GM18505 (cell line): ENCODE data around the gene HIVEP3.

Source experiments
- ATAC-seq: cut with Tn5 transposase; IDR thresholded peaks from one replicate; pipeline ENCODE4 v1.9.1; 2021; ENCODE audit not compliant: unreplicated experiment
- POLR2A ChIP-seq: IDR thresholded peaks from 4 replicates; pipeline ENCODE4 v1.6.1; 2011; ENCODE audit warnings: borderline replicate concordance; ENCODE audit not compliant: insufficient read depth, insufficient read length; ENCODE audit errors: extremely low read depth

HIVEP3 gene

DNA sequence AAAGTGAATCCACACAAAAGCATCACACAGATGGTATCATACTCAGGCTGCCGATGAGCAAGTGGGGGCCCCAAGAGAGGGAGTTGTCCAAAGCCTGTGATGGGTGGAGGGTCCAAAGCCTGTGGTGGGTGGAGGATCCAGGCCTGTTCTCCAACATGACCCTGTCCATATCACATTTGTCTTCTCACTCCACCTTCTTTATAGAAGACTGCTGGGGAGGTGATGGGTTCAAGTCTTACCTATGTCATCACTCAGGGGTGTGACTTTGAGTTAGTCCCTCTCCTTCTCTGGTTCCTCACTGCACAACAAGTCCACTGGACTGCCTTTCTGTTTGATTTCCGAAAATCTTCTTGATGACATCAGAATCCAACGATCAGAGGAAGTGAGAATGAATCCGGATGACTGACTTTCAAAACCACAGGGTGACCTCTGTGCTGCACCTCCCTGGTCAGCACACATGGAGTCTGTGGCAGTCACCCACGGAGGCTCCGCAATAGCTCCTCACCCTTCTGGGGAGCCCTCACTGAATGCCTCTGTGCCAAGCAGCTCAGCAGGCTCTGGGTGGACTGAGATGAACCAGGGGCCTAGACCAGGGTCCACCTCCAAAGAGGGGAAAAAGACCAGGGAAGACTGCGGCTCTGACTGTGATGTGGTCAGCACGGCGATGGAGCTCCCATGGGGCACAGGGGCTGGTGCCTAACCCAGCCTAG lies 166.8 kb downstream of the HIVEP3 start:
- peak; percentile 45 for ATAC-seq
- TF ChIP-seq POLR2A, result no peak

DNA sequence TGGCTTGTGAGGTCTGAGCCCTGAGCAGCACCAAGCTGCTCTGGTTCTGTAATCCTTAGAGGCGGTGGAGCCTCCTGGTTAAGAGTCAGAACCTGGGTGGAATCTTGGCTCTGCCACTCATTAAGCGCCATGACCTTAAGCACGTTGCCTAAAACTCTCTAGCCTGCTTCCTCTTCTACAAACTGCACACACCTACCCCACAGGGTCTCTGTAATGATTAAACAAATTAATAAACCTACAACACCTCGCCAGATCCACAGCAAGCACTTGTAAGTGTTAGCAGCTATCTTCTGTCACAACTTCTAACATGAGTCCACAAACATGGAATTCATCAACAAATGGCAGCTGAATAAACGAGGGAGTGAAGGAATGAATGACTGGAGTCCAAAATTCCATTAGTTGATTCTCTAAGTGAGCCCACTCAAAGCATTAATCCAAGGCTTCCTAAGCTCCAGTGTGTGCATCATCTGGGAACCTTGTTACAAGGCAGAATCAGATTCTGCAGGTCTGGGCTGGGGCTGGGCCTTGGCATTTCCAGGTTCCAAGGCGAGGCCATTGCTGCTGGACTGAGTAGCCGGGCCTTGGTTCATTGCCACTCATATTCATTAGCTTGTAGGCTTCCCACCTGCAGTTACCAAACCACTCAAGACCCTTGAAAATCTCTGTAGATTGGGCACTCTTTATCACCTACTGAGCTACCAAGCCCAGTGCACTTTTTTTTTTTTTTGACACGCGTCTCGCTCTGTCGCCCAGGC lies 168.6 kb downstream of the HIVEP3 start:
- TF ChIP-seq POLR2A, result no peak
- ATAC-seq, result no peak

DNA sequence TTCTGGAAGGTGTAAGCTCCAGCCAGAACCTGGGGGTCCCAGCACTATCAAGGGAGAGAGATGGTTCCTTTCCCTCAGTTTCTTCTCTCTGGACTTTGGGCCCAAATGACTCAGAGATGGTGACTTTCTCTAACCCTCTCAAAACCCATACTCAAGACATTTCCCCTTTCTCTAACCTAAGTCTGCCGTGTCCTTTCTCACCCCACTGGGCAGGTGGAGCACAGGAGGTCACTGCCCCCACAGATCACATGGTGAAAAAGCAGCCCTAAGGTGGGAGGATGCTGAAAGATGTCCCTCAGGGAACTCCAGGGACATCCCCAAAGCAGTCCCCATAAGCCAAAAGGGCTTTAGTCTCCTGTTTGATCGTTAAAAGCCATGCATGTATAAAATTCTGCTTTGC lies 173.7 kb downstream of the HIVEP3 start:
- ATAC-seq, result no peak
- no peak for TF ChIP-seq POLR2A

DNA sequence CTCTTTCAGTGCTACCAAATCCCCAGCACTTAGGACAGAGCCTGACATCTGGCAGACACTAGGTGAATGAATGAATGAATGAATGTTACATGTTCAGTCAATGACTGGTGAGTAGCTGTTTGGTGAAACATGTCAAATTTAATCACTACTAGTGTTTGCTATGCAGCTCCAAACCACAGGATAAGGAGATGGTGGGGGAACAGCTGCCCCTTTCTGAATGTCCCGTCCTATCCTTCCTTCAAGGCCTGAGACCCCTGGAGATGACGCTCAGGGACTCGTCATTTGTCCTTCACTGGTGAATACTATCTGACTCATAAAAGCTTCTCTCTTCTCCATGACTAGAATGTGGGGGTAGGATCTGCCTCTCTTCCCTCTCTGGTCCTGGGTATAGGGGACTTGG lies 175.4 kb downstream of the HIVEP3 start:
- TF ChIP-seq POLR2A, result no peak

DNA sequence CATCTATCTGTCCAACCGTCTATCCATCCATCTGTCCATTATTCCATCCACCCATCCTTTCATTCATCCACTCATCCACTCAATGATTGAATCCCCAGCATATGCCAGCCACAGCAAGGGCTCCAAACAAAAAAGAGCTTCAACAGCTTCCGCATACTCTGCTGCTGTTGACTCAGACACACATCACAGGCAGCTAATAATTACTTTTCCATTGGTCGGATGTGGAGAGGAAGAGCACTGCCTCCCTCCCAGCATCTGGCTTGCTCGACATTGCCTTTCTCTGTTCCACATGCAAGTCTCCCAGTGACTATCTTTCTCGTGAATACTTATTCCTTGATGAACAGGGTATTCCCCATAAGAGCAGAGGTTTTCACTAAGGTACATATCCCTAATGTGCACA lies 176.5 kb downstream of the HIVEP3 start:
- no peak for TF ChIP-seq POLR2A
- no peak for ATAC-seq

More for the DNA sequence above, 175.4 kb downstream of the HIVEP3 start:
- no peak for ATAC-seq

DNA sequence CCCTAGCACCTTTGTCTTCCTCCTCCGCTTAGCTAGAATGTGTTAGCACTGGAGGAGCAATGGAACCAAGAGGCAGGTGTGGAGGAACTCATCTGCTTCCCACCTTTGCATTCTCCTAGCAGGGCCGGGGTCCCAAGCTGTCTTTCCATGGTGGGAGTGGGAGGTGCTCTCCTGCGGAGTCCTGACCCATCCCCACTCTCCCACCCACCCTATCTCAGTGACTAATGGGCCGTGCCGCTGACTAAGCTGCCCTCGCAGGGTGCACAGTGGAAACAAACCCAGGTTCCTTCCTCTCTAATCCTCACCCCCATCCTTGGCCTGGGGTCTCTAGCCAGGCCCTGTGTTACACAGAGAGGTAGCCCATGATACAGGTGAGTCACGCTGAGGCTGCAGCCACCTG lies 177.5 kb downstream of the HIVEP3 start:
- no peak for ATAC-seq
- TF ChIP-seq POLR2A, result no peak

DNA sequence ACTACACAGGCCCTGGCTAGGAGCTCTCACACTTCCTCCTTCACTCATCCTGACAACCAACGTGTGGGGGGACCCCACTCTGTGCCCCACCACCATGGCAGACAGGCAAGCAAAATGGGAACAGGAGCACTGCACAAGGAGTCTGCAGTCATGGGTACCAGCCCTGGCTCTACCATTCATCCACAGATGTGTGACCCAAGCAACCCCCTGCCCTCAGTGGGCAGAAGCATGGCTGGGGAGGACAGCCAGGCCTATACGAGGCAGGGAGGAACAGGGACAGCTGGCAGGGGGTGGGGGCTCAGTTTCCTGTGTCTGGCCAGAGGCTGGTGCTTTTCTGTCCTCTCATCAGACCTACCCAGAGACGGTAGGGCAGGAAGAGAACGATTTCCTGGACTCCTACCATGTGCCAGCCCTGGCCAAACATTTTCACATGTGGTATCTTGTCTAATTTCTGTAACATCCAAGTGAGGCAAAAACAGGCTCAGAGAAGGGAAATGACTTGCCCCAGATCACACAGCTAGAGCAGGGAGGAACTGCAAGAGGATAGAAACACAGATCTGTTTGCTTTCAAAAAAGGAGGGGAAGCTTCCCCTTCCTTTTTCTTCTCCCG lies 178.0 kb downstream of the HIVEP3 start:
- no peak for TF ChIP-seq POLR2A
- ATAC-seq, result no peak

DNA sequence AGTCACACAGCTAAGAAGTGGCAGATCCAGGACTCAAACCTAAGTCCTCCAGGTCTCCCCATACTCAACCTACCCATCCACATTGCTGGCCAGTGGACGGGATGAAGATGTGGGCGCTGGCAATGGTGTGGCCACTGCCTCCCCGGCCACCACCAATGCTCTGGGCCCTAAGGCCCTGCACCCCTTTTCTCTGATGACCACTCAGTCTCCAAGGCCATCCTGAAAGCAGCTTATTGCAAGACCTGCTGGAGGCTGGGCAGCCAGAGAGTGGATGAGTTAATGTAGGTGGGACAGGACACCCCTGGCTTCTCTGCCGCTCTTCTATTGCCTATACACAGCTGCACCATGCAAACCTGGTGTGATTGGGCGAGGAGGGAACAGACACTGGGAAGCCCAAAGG lies 178.7 kb downstream of the HIVEP3 start:
- no peak for ATAC-seq
- no peak for TF ChIP-seq POLR2A

DNA sequence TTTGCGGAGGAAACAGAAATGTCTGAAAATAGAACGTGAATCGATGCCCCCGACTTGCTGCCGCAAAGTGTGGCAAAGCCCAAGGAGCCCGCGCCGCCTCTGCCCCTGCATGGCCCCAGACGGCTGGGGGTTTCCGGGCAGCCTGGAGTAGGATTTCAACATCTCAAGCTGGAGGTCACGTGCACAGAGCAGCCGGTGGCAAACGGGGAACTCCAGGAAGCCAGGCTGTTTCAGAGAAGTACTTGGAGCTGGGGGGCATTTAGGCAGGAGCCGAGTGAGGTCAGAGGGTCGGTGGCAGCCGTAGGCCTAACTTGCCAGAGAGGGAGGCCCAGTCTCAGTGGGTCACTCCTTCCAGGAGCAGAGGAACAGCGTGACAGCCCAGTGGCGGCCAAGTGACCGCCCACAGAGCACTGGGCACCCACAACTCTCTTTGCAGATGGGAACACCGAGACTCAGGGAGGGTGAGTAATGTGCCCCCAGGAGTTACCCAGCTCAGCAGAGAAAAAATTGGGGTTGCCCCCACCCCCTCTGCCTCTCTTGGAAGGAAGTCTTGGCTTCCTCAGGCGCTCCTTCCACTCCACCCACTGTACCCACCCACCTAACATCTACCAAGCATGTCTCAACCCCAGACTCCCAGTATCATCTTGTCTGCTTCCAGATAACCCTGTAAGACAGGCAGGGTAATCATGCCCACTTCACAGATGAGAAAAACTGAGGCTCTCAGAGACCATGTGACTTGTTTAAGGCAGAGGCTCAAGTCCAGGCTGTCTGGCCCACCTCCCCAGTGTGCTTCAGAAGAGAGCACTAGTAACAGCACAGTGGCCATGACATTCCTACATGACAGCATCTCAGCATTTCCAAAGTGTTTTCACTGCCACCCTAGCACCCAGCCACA lies 179.4 kb downstream of the HIVEP3 start:
- peak; percentile 47 for ATAC-seq

DNA sequence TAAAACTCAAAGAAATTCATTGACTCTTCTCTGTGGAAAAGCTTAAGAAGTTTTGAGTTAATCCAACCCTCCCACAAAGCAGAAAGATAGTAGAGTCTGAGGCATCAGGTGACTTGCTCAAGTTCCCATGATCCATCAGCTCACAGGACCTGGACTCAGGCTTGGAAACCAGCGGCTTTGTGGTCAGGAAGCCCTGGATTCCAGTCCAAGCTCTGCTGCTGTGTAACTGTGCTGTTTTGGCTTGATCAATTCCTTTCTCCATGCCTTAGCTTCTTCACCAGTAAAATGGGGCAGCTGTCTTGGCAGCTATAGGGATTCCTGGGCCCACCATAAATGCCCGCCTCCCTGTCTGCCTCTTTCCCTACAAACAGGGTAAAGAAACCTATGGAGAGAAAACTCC lies 180.2 kb downstream of the HIVEP3 start:
- no peak for TF ChIP-seq POLR2A
- no peak for ATAC-seq

More for the DNA sequence above, 179.4 kb downstream of the HIVEP3 start:
- TF ChIP-seq POLR2A, result peak; percentile 49

DNA sequence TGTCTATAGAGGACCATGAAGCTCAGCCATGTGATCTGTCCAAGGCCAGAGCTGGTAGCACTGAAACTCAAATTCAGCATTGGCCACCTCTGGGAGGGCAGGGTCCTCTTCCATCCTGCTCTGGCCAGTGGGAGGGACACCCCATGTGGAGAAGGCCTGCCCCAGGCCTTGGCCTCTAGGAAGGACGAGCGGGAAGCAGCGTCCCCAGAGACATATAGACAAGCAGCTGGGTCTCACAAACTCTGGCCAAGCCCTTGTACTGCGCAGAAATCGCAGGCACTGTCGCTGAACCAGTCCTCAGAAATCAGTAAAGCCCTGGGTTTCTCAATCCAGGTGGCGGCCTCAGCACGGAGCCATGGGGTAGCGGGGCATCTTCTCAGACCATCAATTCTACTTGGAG lies 180.7 kb downstream of the HIVEP3 start:
- no peak for ATAC-seq
- TF ChIP-seq POLR2A, result no peak

DNA sequence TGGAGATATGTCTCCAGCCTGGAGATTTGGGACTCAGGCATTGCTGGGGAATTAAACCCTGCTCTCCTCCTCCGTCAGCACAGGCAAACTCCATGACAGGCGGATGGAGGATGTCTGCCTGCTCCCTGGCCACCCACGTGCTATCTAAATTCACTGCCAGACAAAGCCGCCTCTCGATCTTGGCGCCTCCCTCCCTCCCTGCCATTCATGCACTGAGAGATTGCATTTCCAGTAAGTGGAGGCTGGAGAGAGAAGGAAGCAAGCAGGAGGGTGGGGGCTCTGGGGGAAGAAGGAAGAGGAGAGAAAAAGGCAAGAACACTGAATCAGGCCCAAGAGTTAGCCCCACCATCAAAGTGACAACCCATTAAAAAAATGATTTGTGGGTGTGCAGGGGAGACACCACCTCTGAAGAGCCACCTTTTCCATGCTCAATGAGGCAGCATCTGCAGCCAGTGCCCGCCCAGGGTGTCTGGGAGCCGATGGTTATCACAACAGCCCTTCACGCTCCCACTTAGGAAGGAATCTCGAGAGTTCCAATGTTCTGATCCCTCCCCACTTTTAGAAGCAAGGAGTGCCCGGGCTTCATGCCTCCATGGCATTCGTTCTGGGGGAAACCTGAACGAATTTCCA lies 183.0 kb downstream of the HIVEP3 start:
- TF ChIP-seq POLR2A, result no peak
- no peak for ATAC-seq
